ENCODE results near the gene CFI. TPM values are rescaled to one million over a fixed set of nuclear protein-coding genes. Genes with fewer than 3 reads are reported as not detected.

Gene CFI
- total and polyA plus RNA-seq, 2 of the 8 experiments (the other 6 are each of a cell fraction or from before 2014, with no cell fraction given) = not detected

- Histone ChIP-seq H3K27me3 (replicated peaks in 1 of 4; ENCODE audit: control insufficient read depth in 3 of 4, extremely low read depth in 1 of 4, insufficient read depth in 3 of 4, low read length in 3 of 4) (no peaks in the 10 kb centered on the region), H3K79me1 (ENCODE audit: low read depth, low read length) (no peaks in the 10 kb centered on the region), H3K14ac (ENCODE audit: insufficient read length) (no peak within 1 kb of the TSS), H4K91ac (replicated peaks; ENCODE audit: insufficient read length, low read length) (no peak within 1 kb of the TSS), H3K4me3 (ENCODE audit: extremely low read depth in 1 of 4, insufficient read depth in 2 of 4, low read depth in 3 of 4, low read length in 4 of 4) (no peak within 1 kb of the TSS), H4K20me1 (replicated peaks in 1 of 2; ENCODE audit: control insufficient read depth in 1 of 2, insufficient read depth in 2 of 2, low read length in 2 of 2) (no peaks in the 10 kb centered on the region), H2BK20ac (ENCODE audit: low read length) (no peak within 1 kb of the TSS), H2BK5ac (ENCODE audit: low read depth, low read length) (no peak within 1 kb of the TSS), H3K9ac (replicated peaks in 1 of 4; ENCODE audit: extremely low read depth in 1 of 4, low read depth in 3 of 4, low read length in 3 of 4) (no peak within 1 kb of the TSS), H2BK15ac (ENCODE audit: low read length) (no peak within 1 kb of the TSS), H3K79me2 (ENCODE audit: control insufficient read depth in 1 of 2, insufficient read depth in 2 of 2, low read length in 2 of 2) (no peaks in the 10 kb centered on the region), H4K8ac (ENCODE audit: extremely low read depth, insufficient read depth, low read length) (no peak within 1 kb of the TSS), H2AK5ac (ENCODE audit: low read depth, low read length) (no peak within 1 kb of the TSS), H3K18ac (ENCODE audit: extremely low read depth, low read length) (no peak within 1 kb of the TSS), H3K9me3 (ENCODE audit: insufficient read depth in 2 of 2, low read depth in 1 of 2, low read length in 1 of 2) (no peaks in the 10 kb centered on the region), H3K4me2 (ENCODE audit: insufficient read depth in 1 of 2, low read depth in 2 of 2, low read length in 2 of 2) (no peak within 1 kb of the TSS), H3K4me1 (replicated peaks in 1 of 4; ENCODE audit: control insufficient read depth in 3 of 4, insufficient read depth in 4 of 4, low read length in 3 of 4) (no peaks in the 10 kb centered on the region), H3K27ac (ENCODE audit: low read depth, low read length) (no peak within 1 kb of the TSS), H2AFZ (ENCODE audit: low read length) (0 out of 2 replicates have a peak within 1 kb of the TSS, but pooled peaks have one; percentile 77), H2BK12ac (ENCODE audit: low read depth, low read length) (no peak within 1 kb of the TSS), H2BK120ac (replicated peaks; ENCODE audit: low read depth, low read length) (no peak within 1 kb of the TSS), H4K5ac (ENCODE audit: insufficient read length, low read depth, low read length) (no peak within 1 kb of the TSS), H3K36me3 (ENCODE audit: control insufficient read depth in 2 of 4, insufficient read depth in 4 of 4, low read length in 3 of 4) (no peaks in the 10 kb centered on the region), H3K56ac (replicated peaks; ENCODE audit: insufficient read length, low read depth, low read length) (no peak within 1 kb of the TSS), H3K23me2 (ENCODE audit: low read depth, low read length) (no peaks in the 10 kb centered on the region), H3K23ac (ENCODE audit: insufficient read length) (no peak within 1 kb of the TSS), H3K4ac (replicated peaks; ENCODE audit: insufficient read length, low read depth, low read length) (no peak within 1 kb of the TSS)
- FAIRE-seq (no peak), DNase-seq (ENCODE audit: low read depth in 1 of 2, low spot score in 2 of 2) (no peak)
- POLR2A ChIA-PET (ENCODE audit: partially characterized antibody) = no interaction called here
- WGBS, 2 experiments (ENCODE audit: extremely low coverage in 1 of 2, insufficient coverage in 1 of 2, insufficient read length in 1 of 2, insufficient replicate concordance in 2 of 2, low coverage in 1 of 2, low lambda C conversion rate in 2 of 2, missing lambda C conversion rate in 1 of 2) = 91% methylated on average over 5 of the region's 5 CpGs; no CpG with 5 or more reads in 1 of the 2 experiments
- CTCF ChIA-PET (ENCODE audit: partially characterized antibody) = no interaction called here
- TF ChIP-seq KDM5A (IDR thresholded peaks at IDR 0.05; ENCODE audit: low read length) (no peak), EP300 (IDR thresholded peaks at IDR 0.05; ENCODE audit: borderline replicate concordance in 1 of 2, low read depth in 2 of 2, low read length in 2 of 2) (no peak), SRF (IDR thresholded peaks at IDR 0.05; ENCODE audit: low read depth, low read length) (no peak), SP1 (IDR thresholded peaks at IDR 0.05; ENCODE audit: low read depth, low read length) (no peak), SIX5 (IDR thresholded peaks at IDR 0.05; ENCODE audit: low read depth, low read length) (no peak)
These were observed 46.2 kb upstream of the CFI start, which contains the start of gene LRIT3 for GRCh38 chr4:109847896-109848442. TSS of gene LRIT3 (plus strand) at chr4:109848107. CDS start at chr4:109848202, 95 bp downstream.

All from H1 (cell line).